ENCODE measurements around the gene CCDC186.

Gene CCDC186

DNA sequence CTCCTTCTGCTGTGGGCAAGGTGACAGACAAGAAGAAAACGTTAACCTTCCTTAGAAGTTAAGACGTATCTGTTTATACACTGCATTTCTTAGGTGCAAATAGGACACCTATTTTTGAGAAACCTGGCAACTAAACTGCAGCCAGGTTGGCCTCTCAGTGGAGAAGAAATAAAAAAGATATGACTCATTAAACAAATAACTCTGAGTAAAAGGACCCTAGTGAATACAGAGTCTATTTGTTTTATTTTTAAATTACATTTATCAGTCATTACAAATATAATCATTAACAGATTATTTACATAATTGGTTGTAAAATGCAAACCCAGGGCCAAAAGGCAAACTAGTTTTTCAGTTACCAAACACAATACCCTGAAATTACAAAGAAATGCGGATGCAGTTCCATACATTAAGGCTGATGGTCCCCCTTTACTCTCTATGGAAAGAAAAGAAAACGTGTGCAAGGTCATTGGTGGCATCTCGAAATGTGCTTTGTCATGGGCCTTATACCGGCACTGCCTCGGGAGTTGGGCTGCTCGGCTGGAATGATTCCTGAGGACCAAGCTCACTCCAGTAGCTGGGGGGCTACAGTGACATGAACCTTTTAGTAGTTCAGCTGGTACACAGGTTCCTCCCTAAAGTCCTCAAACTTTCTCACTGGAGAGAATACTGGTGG is 92.0 kb downstream of the CCDC186 start:
- Histone ChIP-seq H3K4me2 (ENCODE audit: low read depth, low read length) (no peak overlapping the region), H3K9me3 (replicated peaks; ENCODE audit: insufficient read depth, low read length) (no peaks in the 10 kb centered on the region)

DNA sequence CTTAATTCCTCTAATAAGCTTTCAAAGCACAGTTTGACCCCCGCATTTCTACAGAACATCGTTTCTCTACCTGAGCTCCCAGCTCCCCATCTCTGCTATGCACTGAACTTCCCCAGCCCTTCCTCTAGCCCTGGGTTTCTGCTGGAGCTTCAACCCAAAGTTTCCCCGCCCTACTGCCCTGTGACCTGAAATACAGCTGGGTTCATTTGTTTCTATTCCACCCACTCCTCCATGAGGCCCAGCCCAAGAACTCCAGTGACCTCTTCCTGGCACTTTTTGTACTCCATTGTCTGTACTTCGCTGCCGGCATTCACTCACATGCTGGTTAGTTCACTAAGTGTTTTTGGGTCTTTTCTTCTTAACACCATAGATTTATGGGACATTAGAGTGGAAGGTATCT is 94.6 kb downstream of the CCDC186 start:
- no peaks in the 10 kb centered on the region for H3K9me3 ChIP-seq (replicated peaks; ENCODE audit: insufficient read depth, low read length)
- H2AFZ ChIP-seq (ENCODE audit: low read length) = no peak overlapping the region
- TF ChIP-seq, protein P1, sequence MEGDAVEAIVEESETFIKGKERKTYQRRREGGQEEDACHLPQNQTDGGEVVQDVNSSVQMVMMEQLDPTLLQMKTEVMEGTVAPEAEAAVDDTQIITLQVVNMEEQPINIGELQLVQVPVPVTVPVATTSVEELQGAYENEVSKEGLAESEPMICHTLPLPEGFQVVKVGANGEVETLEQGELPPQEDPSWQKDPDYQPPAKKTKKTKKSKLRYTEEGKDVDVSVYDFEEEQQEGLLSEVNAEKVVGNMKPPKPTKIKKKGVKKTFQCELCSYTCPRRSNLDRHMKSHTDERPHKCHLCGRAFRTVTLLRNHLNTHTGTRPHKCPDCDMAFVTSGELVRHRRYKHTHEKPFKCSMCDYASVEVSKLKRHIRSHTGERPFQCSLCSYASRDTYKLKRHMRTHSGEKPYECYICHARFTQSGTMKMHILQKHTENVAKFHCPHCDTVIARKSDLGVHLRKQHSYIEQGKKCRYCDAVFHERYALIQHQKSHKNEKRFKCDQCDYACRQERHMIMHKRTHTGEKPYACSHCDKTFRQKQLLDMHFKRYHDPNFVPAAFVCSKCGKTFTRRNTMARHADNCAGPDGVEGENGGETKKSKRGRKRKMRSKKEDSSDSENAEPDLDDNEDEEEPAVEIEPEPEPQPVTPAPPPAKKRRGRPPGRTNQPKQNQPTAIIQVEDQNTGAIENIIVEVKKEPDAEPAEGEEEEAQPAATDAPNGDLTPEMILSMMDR (IDR thresholded peaks at IDR 0.05; ENCODE audit: low read length) = no peak
- TF ChIP-seq EZH2phosphoT487 (IDR thresholded peaks at IDR 0.05; ENCODE audit: low read length) (no peak), EZH2 (optimal IDR thresholded peaks at IDR 0.05; ENCODE audit: low read depth, low read length) (no peak)

More for the DNA sequence above, 92.0 kb downstream of the CCDC186 start:
- Histone ChIP-seq H3K79me2 (ENCODE audit: low read length) (no peaks in the 10 kb centered on the region), H3K4me1 (ENCODE audit: low read length) (no peaks in the 10 kb centered on the region), H3K4me3 (ENCODE audit: low read length) (no peak overlapping the region), H3K9ac (ENCODE audit: low read length) (no peak overlapping the region), H3F3A (ENCODE audit: insufficient read depth, low read length) (peaks cover 4% of the 10 kb centered on the region; the same call in 1 of the 2 replicates), H2AFZ (ENCODE audit: low read length) (no peak overlapping the region), H3K27ac (ENCODE audit: low read length) (no peak overlapping the region), H4K20me1 (ENCODE audit: insufficient read depth, low read length) (no peaks in the 10 kb centered on the region), H3K27me3 (replicated peaks; ENCODE audit: insufficient read depth, low read length) (no peaks in the 10 kb centered on the region), H3K36me3 (replicated peaks; ENCODE audit: insufficient read depth, low read length) (no peaks in the 10 kb centered on the region), H3K9me2 (replicated peaks; ENCODE audit: insufficient read depth, low read length) (no peaks in the 10 kb centered on the region)
- TF ChIP-seq, protein P1 (IDR thresholded peaks at IDR 0.05; ENCODE audit: low read length) = no peak
- no peak for TF ChIP-seq EZH2 (optimal IDR thresholded peaks at IDR 0.05; ENCODE audit: low read depth, low read length)
- DNase-seq = no peak

DNA sequence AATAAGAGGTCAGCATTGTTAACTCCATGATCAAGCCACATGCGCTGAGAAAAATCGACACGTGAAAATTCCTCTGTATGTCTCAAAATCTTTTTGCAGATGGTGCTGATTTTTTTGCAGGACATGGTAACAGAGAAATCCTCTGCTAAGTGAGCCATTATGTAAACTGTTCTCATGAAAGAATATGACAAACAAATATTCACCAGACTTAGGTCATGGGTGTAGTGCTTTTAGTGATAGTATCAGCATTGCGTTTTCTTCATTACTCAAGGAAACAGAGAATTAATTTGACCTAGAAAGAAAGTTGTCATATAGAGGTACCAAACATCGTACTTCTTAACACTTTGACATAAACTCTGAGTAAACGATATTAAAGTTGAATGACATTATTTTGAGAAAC is 95.7 kb downstream of the CCDC186 start:
- no peak overlapping the region for H3K4me3 ChIP-seq (ENCODE audit: low read length)
- H3K27me3 ChIP-seq (replicated peaks; ENCODE audit: insufficient read depth, low read length) = no peaks in the 10 kb centered on the region
- no peaks in the 10 kb centered on the region for H3K4me1 ChIP-seq (ENCODE audit: low read length)
- no peaks in the 10 kb centered on the region for H3K79me2 ChIP-seq (ENCODE audit: low read length)
- H3K36me3 ChIP-seq (replicated peaks; ENCODE audit: insufficient read depth, low read length) = no peaks in the 10 kb centered on the region
- no peak for DNase-seq
- H3K9me2 ChIP-seq (replicated peaks; ENCODE audit: insufficient read depth, low read length) = no peaks in the 10 kb centered on the region
- H2AFZ ChIP-seq (ENCODE audit: low read length) = no peak overlapping the region
- H4K20me1 ChIP-seq (ENCODE audit: insufficient read depth, low read length) = no peaks in the 10 kb centered on the region
- no peaks in the 10 kb centered on the region for H3F3A ChIP-seq (ENCODE audit: insufficient read depth, low read length)
- TF ChIP-seq EZH2 (optimal IDR thresholded peaks at IDR 0.05; ENCODE audit: low read depth, low read length) = no peak
- TF ChIP-seq EZH2phosphoT487 (IDR thresholded peaks at IDR 0.05; ENCODE audit: low read length) = no peak
- TF ChIP-seq, protein P1 (IDR thresholded peaks at IDR 0.05; ENCODE audit: low read length) = no peak
- no peak overlapping the region for H3K27ac ChIP-seq (ENCODE audit: low read length)
- no peak overlapping the region for H3K9ac ChIP-seq (ENCODE audit: low read length)
- no peaks in the 10 kb centered on the region for H3K9me3 ChIP-seq (replicated peaks; ENCODE audit: insufficient read depth, low read length)
- H3K4me2 ChIP-seq (ENCODE audit: low read depth, low read length) = no peak overlapping the region

More for the DNA sequence above, 94.6 kb downstream of the CCDC186 start:
- Histone ChIP-seq H3K9ac (ENCODE audit: low read length) (no peak overlapping the region), H4K20me1 (ENCODE audit: insufficient read depth, low read length) (no peaks in the 10 kb centered on the region), H3K9me2 (replicated peaks; ENCODE audit: insufficient read depth, low read length) (no peaks in the 10 kb centered on the region), H3K27me3 (replicated peaks; ENCODE audit: insufficient read depth, low read length) (no peaks in the 10 kb centered on the region), H3K79me2 (ENCODE audit: low read length) (no peaks in the 10 kb centered on the region), H3K27ac (ENCODE audit: low read length) (no peak overlapping the region), H3K36me3 (replicated peaks; ENCODE audit: insufficient read depth, low read length) (no peaks in the 10 kb centered on the region), H3F3A (ENCODE audit: insufficient read depth, low read length) (peaks cover 4% of the 10 kb centered on the region; the same call in 1 of the 2 replicates), H3K4me1 (ENCODE audit: low read length) (no peaks in the 10 kb centered on the region), H3K4me2 (ENCODE audit: low read depth, low read length) (no peak overlapping the region), H3K4me3 (ENCODE audit: low read length) (no peak overlapping the region)
- DNase-seq = no peak

Measured in MM.1S (cell line).